Common myeloid progenitor, CD34-positive (primary cell): ENCODE results near the gene PPM1H.
A peak's percentile ranks its signal among the peaks of the same experiment; 100 is the strongest.
"Not testable (repeated sequence)": the region's sequence is repeated elsewhere in the genome, so short reads cannot be mapped to it uniquely, and the experiment has no call there.

Experiments
- CTCF ChIA-PET: fragments of 350-600 bp; sonication (Branson Sonifier 250); formaldehyde crosslinking; loops from one replicate; lab custom pipeline; 2021; ENCODE audit warnings: antibody characterized with exemption; lab: Charles Lee
- POLR2A ChIA-PET: fragments of 350-600 bp; sonication (Branson Sonifier 250); formaldehyde crosslinking; loops from one replicate; lab custom pipeline; 2021; ENCODE audit warnings: antibody characterized with exemption; lab: Charles Lee
- DNase-seq, 3 donors: peaks; one replicate each; pipeline versions ENCODE4 v3.0.0 to v3.0.0-alpha.2; 2013
- H3K27ac ChIP-seq, 2 experiments: 1 replicate in 1 of 2; 2 replicates in 1 of 2; pipeline ENCODE4 v1.7.0; 2013; ENCODE audit warnings: inconsistent platforms in 2 of 2, low read length in 2 of 2, mild to moderate bottlenecking in 2 of 2, low read depth in 1 of 2, moderate library complexity in 1 of 2; ENCODE audit not compliant: severe bottlenecking in 2 of 2, insufficient read depth in 1 of 2, poor library complexity in 1 of 2
- H3K27me3 ChIP-seq, 5 experiments: replicated peaks in 2 of 5; 1 replicate in 3 of 5; 2 replicates in 2 of 5; pipeline versions ENCODE4 v1.6.1 to v1.7.0; 2013; ENCODE audit warnings: low read length in 4 of 5, mild to moderate bottlenecking in 2 of 5, moderate library complexity in 2 of 5, inconsistent platforms in 1 of 5; ENCODE audit not compliant: insufficient read depth in 5 of 5, control insufficient read depth in 4 of 5
- H3K36me3 ChIP-seq, 4 experiments: 1 replicate in 2 of 4; 2 replicates in 2 of 4; pipeline versions ENCODE4 v1.6.1 to v1.7.0; 2013; ENCODE audit warnings: low read length in 3 of 4, control low read depth in 1 of 4, mild to moderate bottlenecking in 1 of 4; ENCODE audit not compliant: control insufficient read depth in 4 of 4, insufficient read depth in 4 of 4
- H3K4me1 ChIP-seq, 4 experiments: 1 replicate in 3 of 4; 2 replicates in 1 of 4; pipeline versions ENCODE4 v1.6.1 to v1.7.1; 2013; ENCODE audit warnings: low read length in 3 of 4, mild to moderate bottlenecking in 3 of 4, control low read depth in 1 of 4, inconsistent platforms in 1 of 4, moderate library complexity in 1 of 4; ENCODE audit not compliant: control insufficient read depth in 4 of 4, insufficient read depth in 4 of 4; ENCODE audit errors: control extremely low read depth in 1 of 4
- H3K4me3 ChIP-seq, 7 experiments: 1 replicate in 4 of 7; 2 replicates in 3 of 7; pipeline versions ENCODE4 v1.5.1 to v1.7.0; 2013; ENCODE audit warnings: mild to moderate bottlenecking in 7 of 7, low read length in 6 of 7, moderate library complexity in 6 of 7, inconsistent platforms in 2 of 7, low read depth in 2 of 7, control low read depth in 1 of 7; ENCODE audit not compliant: insufficient read depth in 4 of 7, control insufficient read depth in 1 of 7; ENCODE audit errors: extremely low read depth in 1 of 7
- H3K9me3 ChIP-seq, 5 experiments: 1 replicate in 4 of 5; 2 replicates in 1 of 5; pipeline versions ENCODE4 v1.6.1 to v1.7.1; 2013; ENCODE audit warnings: low read length in 4 of 5, mild to moderate bottlenecking in 2 of 5, inconsistent platforms in 1 of 5, low read depth in 1 of 5, moderate library complexity in 1 of 5; ENCODE audit not compliant: control insufficient read depth in 4 of 5, insufficient read depth in 2 of 5; ENCODE audit errors: control extremely low read depth in 1 of 5
- WGBS: methylation state at CpG from one replicate; pipeline ENCODE4 v1.1.5; 2013; ENCODE audit not compliant: insufficient coverage; 5-methylcytosine and 5-hydroxymethylcytosine counted together

PPM1H gene

DNA sequence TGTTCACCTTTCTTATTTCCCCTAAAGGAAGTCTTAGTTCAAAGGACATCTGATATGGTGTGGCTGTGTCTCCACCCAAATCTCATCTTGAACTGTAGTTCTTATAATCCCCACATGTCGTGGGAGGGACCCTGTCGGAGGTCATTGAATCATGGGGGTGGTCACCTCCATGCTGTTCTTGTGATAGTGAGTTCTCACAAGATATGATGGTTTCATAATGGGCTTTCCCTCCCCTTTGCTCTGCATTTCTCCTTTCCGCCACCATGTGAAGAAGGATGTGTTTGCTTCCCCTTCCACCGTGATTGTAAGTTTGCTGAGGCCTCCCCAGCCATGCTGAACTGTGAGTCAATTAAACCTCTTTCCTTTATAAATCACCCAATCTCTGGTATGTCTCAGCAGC lies 123.5 kb downstream of the PPM1H start:
- peaks cover 2 to 53% (median 21%) of the 10 kb centered on the region in 4 experiments for H3K4me1 ChIP-seq
- H3K36me3 ChIP-seq, H3K27ac ChIP-seq, H3K27me3 ChIP-seq, H3K4me3 ChIP-seq, H3K9me3 ChIP-seq: not testable (repeated sequence)
- CTCF ChIA-PET, result interaction anchor here (1.4 to 3.3 kb wide), 7 partner anchors 11 to 254 kb away, joined by 4 to 30 read pairs (median 8); partner anchors contain the start of gene PPM1H
- POLR2A ChIA-PET, result interaction anchor here (1.7 kb wide), 1 partner anchor 123 kb away, joined by 5 read pairs; the partner anchor contains the start of gene PPM1H
- WGBS, result 46% methylated on average over 2 of the region's 4 CpGs
- DNase-seq, result peak in 2 of 3 donors; percentile 44 to 65

DNA sequence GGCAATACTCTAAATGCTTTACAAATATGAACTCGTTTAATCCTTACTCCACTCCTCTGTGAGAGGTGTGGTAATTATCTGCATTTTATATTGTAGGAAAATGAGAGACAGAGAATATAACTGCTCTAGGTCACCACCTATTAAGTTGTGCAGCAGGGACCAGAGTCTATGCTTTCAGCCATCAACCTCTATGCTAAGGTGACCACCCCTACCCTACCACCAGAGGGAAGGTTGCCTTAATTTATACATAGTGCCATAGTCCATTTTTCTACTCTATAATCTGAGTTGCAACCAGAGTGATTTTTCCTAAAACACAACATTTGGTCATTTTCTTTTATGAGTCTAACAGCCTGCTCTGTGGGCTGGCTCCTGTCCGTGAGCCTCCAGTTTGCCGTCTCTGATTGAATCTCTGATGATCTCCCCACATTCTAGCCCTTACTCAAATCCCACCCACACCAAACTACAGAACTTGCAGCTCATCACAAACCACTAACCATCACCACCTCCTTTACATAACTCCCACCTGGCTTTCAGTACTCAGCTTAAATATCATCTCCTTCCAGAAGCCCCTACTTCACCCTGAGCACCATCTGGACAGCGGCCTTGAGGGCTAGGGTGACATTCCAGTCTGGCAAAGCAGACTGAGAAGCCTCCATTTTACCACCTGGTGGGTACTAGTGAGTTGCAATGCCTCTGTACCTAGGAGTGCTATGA lies 126.6 kb downstream of the PPM1H start:
- CTCF ChIA-PET, result interaction anchor here (0.6 to 2.3 kb wide), 9 partner anchors 9 to 260 kb away, joined by 3 to 6 read pairs (median 4); no protein-coding TSS in a partner anchor
- WGBS, result 94% methylated on average over 2 of the region's 4 CpGs

DNA sequence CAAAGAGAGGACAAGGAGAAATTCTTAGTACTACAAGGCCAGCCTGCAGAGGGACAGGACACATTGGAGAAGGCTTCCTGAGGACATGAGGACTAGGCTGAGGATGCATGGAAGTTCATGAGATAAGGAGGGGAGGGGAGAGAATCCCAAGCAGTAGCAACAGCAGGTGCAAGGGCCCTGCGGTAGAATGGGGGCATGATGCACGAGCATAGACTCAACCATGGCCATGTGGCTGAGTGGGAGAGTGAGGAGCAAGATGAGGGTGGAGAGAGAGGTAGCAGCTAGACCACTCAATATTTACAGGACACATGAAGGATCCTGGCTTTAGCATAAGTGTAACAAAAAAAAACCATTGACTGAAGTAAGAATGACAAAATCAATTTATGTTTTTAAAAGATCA lies 128.1 kb downstream of the PPM1H start:
- WGBS, result 100% methylated on average over 2 of the region's 2 CpGs
- ChIA-PET CTCF (interaction anchor here (0.7 to 1.8 kb wide), 8 partner anchors 10 to 262 kb away, joined by 3 to 6 read pairs (median 4); no protein-coding TSS in a partner anchor), POLR2A (no interaction called here)

More for the DNA sequence above, 126.6 kb downstream of the PPM1H start:
- Histone ChIP-seq H3K9me3 (peaks cover 0 to 5% (median 0%) of the 10 kb centered on the region in 5 experiments), H3K4me1 (peaks cover 0 to 28% (median 12%) of the 10 kb centered on the region in 4 experiments), H3K36me3 (no peaks in the 10 kb centered on the region), H3K4me3 (no peak overlapping the region), H3K27ac (no peak overlapping the region), H3K27me3 (no peaks in the 10 kb centered on the region)
- DNase-seq, result no peak
- POLR2A ChIA-PET, result interaction anchor here (0.8 kb wide), 1 partner anchor 9 kb away, joined by 4 read pairs; no protein-coding TSS in a partner anchor

DNA sequence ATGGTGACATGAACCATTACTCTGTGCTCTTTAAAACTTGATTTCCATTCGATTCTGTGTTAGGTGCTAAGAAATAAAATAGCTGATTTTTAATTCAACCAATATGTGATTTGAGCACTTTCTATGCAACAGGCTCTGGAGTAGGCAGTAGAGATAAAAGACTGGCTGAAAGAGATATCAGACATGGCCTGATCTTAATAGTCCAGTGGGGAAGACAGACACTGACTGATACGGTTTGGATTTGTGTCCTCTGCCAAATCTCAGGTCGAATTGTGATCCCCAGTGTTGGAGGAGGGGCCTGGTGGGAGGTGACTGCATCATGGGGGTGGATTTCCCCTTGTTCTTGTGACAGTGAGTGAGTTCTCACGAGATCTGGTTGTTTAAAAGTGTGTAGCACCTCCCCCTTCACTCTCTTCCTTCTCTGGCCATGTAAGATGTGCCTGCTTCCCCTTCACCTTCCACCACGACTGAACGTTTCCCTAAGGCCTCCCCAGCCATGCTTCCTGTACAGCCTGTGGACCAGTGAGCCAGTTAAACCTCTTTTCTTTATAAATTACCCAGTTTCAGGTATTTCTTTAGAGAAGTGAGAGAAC lies 128.6 kb downstream of the PPM1H start:
- POLR2A ChIA-PET, result no interaction called here
- Histone ChIP-seq H3K4me3 (no peak overlapping the region), H3K4me1 (peaks cover 0 to 12% (median under 1%) of the 10 kb centered on the region in 4 experiments), H3K9me3 (peaks cover 0 to 5% (median 0%) of the 10 kb centered on the region in 5 experiments), H3K27me3 (no peaks in the 10 kb centered on the region), H3K36me3 (peaks cover 0 to 7% (median 2%) of the 10 kb centered on the region in 4 experiments), H3K27ac (no peak overlapping the region)
- DNase-seq, result no peak
- WGBS, result 68% methylated on average over 5 of the region's 6 CpGs
- CTCF ChIA-PET, result no interaction called here

More for the DNA sequence above, 128.1 kb downstream of the PPM1H start:
- DNase-seq, result no peak
- no peak overlapping the region for H3K4me3 ChIP-seq
- H3K9me3 ChIP-seq, result peaks cover 0 to 5% (median 0%) of the 10 kb centered on the region in 5 experiments
- H3K4me1 ChIP-seq, result peaks cover 0 to 14% (median under 1%) of the 10 kb centered on the region in 4 experiments
- H3K27me3 ChIP-seq, result no peaks in the 10 kb centered on the region
- no peak overlapping the region for H3K27ac ChIP-seq
- H3K36me3 ChIP-seq, result peaks cover 0 to 1% (median 0%) of the 10 kb centered on the region in 4 experiments

DNA sequence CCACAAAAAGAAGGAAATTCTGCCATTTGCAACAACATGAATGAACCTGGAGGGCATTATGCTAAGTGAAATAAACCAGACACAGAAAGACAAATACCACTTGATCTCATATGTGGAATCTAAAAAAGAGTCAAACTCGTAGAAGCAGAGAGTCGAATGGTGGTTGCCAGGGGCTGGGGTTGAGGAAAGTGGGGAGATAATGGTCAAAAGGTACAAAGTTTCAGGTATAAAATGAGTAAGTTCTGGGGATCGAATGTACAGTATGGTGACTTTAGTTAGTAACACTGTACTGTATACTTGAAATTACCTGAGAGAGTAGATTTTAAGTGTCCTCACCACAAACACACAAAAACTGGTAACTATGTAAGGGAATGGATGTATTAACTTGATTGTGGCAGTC lies 129.4 kb downstream of the PPM1H start:
- peaks cover 0 to 3% (median 0%) of the 10 kb centered on the region in 5 experiments for H3K9me3 ChIP-seq
- no peak overlapping the region for H3K4me3 ChIP-seq
- peaks cover 0 to 13% (median 4%) of the 10 kb centered on the region in 4 experiments for H3K36me3 ChIP-seq
- no peak for DNase-seq
- WGBS, result 90% methylated on average over 2 of the region's 3 CpGs
- ChIA-PET CTCF (no interaction called here), POLR2A (no interaction called here)
- no peak overlapping the region for H3K27ac ChIP-seq
- H3K27me3 ChIP-seq, result no peaks in the 10 kb centered on the region
- H3K4me1 ChIP-seq, result peaks cover 0 to 11% (median under 1%) of the 10 kb centered on the region in 4 experiments

DNA sequence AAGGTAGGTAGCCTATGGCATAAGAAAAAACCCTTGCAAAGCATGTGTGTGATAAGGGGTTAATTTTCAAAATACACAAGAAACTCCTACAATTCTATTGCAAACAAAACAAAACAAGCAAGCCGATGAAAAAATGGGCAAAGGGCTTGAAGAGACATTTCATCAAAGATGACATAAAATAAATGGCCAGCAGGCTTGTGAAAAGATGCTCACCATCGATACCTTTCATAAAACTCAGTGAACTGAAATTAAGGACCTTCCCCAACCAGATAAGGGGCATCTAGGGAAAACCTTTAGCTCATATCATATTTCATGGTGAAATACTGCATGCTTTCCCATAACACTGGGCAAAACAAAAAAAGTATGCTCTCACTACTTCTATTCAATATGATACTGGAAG lies 131.2 kb downstream of the PPM1H start:
- no peaks in the 10 kb centered on the region for H3K27me3 ChIP-seq
- ChIA-PET POLR2A (no interaction called here), CTCF (interaction anchor here (0.8 to 3.2 kb wide), 9 partner anchors 9 to 368 kb away, joined by 3 to 21 read pairs (median 6); partner anchors contain the start of gene PPM1H)
- peaks cover 0 to 11% (median under 1%) of the 10 kb centered on the region in 4 experiments for H3K4me1 ChIP-seq
- H3K4me3 ChIP-seq, result no peak overlapping the region
- H3K27ac ChIP-seq, result no peak overlapping the region
- peaks cover 0 to 14% (median 4%) of the 10 kb centered on the region in 4 experiments for H3K36me3 ChIP-seq
- no CpG with 5 or more reads among the region's 2 CpGs for WGBS
- no peak for DNase-seq
- H3K9me3 ChIP-seq, result peaks cover 0 to 3% (median 0%) of the 10 kb centered on the region in 5 experiments
